GM12801 (cell line): ENCODE data around the gene OR12D2.

Experiments used
- TF ChIP-seq, protein P1 (sequence below): IDR thresholded peaks from one replicate; pipeline ENCODE4 v1.5.1; 2011; ENCODE audit warnings: control low read depth; ENCODE audit not compliant: insufficient read length; ENCODE audit errors: extremely low read depth

OR12D2 gene

DNA sequence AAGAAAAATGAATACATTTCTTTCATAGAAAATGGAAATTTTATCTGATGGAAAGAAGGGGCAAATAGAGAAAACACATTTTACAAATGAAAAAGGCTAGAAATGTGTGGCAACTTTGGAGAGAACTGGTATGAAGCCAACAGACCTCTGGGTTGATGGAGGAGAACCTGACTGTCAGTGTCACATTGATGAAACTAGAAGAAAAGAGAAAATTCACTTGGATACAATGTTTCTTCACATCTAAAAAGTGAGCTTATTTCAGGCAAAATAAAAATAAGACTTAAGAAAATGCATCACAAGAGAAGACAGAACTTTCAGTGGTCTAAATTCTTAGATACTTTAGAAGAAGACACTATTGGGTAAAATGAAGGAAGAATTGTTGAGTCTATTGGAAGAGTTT, at the start of gene OR12D2:
Gene OR12D2 (plus strand): TSS at position 301 of the 400 bp plus-strand sequence. CDS start 1,069 bp downstream, outside the sequence.
- TF ChIP-seq, protein P1, sequence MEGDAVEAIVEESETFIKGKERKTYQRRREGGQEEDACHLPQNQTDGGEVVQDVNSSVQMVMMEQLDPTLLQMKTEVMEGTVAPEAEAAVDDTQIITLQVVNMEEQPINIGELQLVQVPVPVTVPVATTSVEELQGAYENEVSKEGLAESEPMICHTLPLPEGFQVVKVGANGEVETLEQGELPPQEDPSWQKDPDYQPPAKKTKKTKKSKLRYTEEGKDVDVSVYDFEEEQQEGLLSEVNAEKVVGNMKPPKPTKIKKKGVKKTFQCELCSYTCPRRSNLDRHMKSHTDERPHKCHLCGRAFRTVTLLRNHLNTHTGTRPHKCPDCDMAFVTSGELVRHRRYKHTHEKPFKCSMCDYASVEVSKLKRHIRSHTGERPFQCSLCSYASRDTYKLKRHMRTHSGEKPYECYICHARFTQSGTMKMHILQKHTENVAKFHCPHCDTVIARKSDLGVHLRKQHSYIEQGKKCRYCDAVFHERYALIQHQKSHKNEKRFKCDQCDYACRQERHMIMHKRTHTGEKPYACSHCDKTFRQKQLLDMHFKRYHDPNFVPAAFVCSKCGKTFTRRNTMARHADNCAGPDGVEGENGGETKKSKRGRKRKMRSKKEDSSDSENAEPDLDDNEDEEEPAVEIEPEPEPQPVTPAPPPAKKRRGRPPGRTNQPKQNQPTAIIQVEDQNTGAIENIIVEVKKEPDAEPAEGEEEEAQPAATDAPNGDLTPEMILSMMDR = no peak

DNA sequence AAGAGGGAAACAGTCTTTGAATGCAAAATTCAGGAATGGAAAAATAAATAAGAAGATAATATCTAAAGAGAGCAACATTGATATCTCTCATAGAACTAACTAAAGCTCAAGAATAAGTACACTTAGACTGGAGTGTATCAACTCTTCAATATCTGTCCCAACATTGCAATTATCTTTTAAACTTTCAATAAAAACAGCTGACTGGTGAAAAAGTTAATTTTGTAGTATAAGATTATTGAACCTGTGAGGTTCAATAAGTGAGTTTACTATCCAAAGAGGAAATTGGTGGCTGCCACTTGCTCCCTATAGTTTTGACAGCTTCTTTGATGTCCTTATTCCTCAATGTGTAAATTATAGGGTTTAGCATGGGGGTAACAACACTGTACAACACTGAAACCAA, 40.5 kb upstream of the OR12D2 start:
- TF ChIP-seq, protein P1 = no peak

DNA sequence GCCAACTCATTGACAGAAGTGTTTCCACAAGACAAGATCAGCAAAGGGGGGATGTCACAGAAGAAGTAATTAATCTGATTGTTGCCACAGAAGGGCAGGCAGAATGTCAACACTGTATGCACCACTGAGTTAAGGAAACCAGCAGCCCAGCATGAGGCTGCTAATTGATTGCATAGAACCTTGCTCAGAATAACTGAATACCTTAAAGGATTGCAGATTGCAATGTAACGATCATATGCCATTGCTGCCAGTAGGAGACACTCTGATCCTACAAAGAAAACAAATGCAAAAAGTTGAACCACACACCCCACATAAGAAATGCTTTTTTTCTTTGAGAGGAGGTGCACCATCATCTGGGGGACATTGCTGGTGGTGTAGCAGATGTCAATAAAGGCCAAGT, 39.8 kb upstream of the OR12D2 start:
- TF ChIP-seq, protein P1 = no peak

DNA sequence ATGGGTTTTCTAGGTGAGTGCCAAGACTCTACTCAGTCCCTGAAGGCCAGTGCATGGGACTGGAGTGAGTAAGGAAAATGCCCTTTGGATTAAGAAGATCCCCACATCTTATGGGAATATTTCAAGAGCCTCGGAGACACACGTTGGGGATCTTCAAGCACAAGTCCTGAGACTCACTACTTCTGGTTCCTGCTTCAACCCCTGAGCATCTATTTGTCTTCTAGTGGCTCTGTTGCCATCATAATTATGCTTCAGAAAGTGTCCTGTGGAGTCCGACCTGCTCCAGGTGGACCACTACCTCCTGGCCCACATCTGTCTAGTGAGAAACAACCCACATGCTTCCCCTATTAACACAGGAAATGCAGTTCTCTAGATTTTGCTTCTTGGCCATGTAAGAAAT, 26.7 kb upstream of the OR12D2 start, which contains the start of gene OR5V1:
Gene OR5V1 (minus strand): TSS at position 101 of the 400 bp plus-strand sequence. CDS start 12,670 bp downstream, outside the sequence.
- TF ChIP-seq, protein P1 = no peak

DNA sequence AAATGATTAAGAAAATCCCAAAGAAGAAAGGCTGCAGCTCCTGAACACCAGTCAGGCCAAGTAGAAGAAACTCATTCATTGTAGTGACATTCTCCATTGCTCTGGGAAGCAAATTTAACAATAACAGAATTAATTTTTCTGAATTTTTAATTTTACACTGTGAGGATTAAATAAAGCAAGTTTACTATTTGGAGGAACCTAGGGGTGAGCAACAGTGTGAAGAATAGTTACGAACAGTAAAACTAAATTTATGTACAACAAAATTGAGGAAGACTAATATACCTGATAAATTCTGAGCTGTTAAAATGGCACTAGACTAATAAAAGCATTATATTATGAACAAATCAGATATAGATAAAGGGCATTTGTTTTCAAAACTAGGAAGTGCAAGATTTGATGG, 20.2 kb upstream of the OR12D2 start, which contains the start of gene OR12D3:
Gene OR12D3 (minus strand): TSS at position 101 of the 400 bp plus-strand sequence. CDS start 4 bp downstream, at position 97.
- TF ChIP-seq, protein P1 = no peak

DNA sequence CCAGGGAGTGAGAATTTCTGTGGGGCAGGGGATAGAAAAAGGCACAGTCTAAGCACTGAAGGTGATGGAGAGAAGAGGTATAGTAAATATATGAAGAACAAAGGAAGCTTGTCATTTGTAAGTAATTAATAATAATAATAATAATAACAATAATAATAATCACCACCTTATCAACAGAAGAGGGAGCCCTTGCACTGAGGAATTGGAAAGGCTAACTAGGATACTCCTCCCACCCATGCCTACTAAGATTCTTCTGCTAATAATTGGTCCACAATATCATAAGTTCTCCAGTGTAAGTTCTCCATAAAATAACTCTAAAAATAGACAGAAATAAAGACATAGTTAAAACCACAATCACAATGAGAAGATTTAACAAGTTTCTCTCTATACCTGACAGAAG, 19.4 kb upstream of the OR12D2 start:
- TF ChIP-seq, protein P1 = no peak

GRCh38 chr6:29388533-29388932, 6.9 kb upstream of the OR12D2 start:
- TF ChIP-seq, protein P1 = no peak
